GM21367 (cell line): ENCODE results near the gene ACSM2B.
"Not testable (repeated sequence)": the region's sequence is repeated elsewhere in the genome, so short reads cannot be mapped to it uniquely, and the experiment has no call there.

Source experiments
- ATAC-seq: cut with Tn5 transposase; IDR thresholded peaks from one replicate; pipeline ENCODE4 v1.9.1; 2021; ENCODE audit not compliant: unreplicated experiment

The ACSM2B gene

GRCh38 chr16:20598832-20599469, 22.8 kb upstream of the ACSM2B start:
- ATAC-seq, result no peak

GRCh38 chr16:20595694-20596093, 19.5 kb upstream of the ACSM2B start:
- ATAC-seq, result not testable (repeated sequence)

GRCh38 chr16:20595068-20595467, 18.9 kb upstream of the ACSM2B start:
- ATAC-seq, result not testable (repeated sequence)

GRCh38 chr16:20592780-20593179, 16.6 kb upstream of the ACSM2B start:
- not testable (repeated sequence) for ATAC-seq

- not testable (repeated sequence) for ATAC-seq
Observed at GRCh38 chr16:20589486-20589885, 13.3 kb upstream of the ACSM2B start.

GRCh38 chr16:20587645-20588074, 11.5 kb upstream of the ACSM2B start:
- not testable (repeated sequence) for ATAC-seq

GRCh38 chr16:20586716-20587115, 10.5 kb upstream of the ACSM2B start:
- not testable (repeated sequence) for ATAC-seq

- ATAC-seq, result not testable (repeated sequence)
Observed at GRCh38 chr16:20586112-20586511, 9.9 kb upstream of the ACSM2B start.

- not testable (repeated sequence) for ATAC-seq
Observed at GRCh38 chr16:20580487-20581259, 4.5 kb upstream of the ACSM2B start.

- ATAC-seq, result not testable (repeated sequence)
Observed at GRCh38 chr16:20578091-20578490, 1.9 kb upstream of the ACSM2B start.

GRCh38 chr16:20569117-20569651, 7.0 kb downstream of the ACSM2B start:
- not testable (repeated sequence) for ATAC-seq

- no peak for ATAC-seq
Observed at GRCh38 chr16:20568404-20568803, 7.8 kb downstream of the ACSM2B start.

GRCh38 chr16:20566864-20567263, 9.3 kb downstream of the ACSM2B start:
- ATAC-seq, result no peak

GRCh38 chr16:20565334-20565733, 10.8 kb downstream of the ACSM2B start:
- not testable (repeated sequence) for ATAC-seq

GRCh38 chr16:20564218-20564617, 11.9 kb downstream of the ACSM2B start:
- ATAC-seq, result not testable (repeated sequence)

- ATAC-seq, result not testable (repeated sequence)
Observed at GRCh38 chr16:20555628-20556027, 20.5 kb downstream of the ACSM2B start.

GRCh38 chr16:20554689-20555088, 21.5 kb downstream of the ACSM2B start:
- not testable (repeated sequence) for ATAC-seq

- not testable (repeated sequence) for ATAC-seq
Observed at GRCh38 chr16:20553493-20553892, 22.7 kb downstream of the ACSM2B start.

GRCh38 chr16:20546951-20547350, 29.2 kb downstream of the ACSM2B start:
- not testable (repeated sequence) for ATAC-seq

GRCh38 chr16:20546278-20546853, 29.8 kb downstream of the ACSM2B start:
- ATAC-seq, result not testable (repeated sequence)

- ATAC-seq, result not testable (repeated sequence)
Observed at GRCh38 chr16:20540603-20541316, 35.4 kb downstream of the ACSM2B start.
